C4-2B (cell line): ENCODE results near the gene FCGR3B.
"Not testable (repeated sequence)": the region's sequence is repeated elsewhere in the genome, so short reads cannot be mapped to it uniquely, and the experiment has no call there.

ENCODE experiments used
- CTCF ChIP-seq: fragments of 450-650 bp; conservative IDR thresholded peaks from 2 replicates; pipeline ENCODE4 v1.5.1; 2017; ENCODE audit warnings: mild to moderate bottlenecking
- ZFX ChIP-seq: fragments of 450-650 bp; IDR thresholded peaks from 2 replicates; pipeline ENCODE4 v1.6.1; 2017

DNA sequence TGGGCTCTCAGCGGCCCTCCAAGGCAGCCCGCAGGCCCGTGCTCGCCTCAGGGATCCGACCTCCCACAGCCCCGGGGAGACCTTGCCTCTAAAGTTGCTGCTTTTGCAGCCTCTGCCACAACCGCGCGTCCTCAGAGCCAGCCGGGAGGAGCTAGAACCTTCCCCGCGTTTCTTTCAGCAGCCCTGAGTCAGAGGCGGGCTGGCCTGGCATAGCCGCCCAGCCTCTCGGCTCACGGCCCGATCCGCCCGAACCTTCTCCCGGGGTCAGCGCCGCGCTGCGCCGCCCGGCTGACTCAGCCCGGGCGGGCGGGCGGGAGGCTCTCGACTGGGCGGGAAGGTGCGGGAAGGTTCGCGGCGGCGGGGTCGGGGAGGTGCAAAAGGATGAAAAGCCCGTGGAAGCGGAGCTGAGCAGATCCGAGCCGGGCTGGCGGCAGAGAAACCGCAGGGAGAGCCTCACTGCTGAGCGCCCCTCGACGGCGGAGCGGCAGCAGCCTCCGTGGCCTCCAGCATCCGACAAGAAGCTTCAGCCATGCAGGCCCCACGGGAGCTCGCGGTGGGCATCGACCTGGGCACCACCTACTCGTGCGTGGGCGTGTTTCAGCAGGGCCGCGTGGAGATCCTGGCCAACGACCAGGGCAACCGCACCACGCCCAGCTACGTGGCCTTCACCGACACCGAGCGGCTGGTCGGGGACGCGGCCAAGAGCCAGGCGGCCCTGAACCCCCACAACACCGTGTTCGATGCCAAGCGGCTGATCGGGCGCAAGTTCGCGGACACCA, 25.0 kb downstream of the FCGR3B start:
- not testable (repeated sequence) for TF ChIP-seq CTCF, ZFX
